22Rv1 (cell line): Measurements from ENCODE around the gene HNRNPDL.
"Not testable (repeated sequence)": the region's sequence is repeated elsewhere in the genome, so short reads cannot be mapped to it uniquely, and the experiment has no call there.

Experiments
- CTCF ChIP-seq: fragments of 450-650 bp; IDR thresholded peaks from 2 replicates; pipeline ENCODE4 v1.5.1; 2017; ENCODE audit warnings: mild to moderate bottlenecking
- ZFX ChIP-seq: fragments of 450-650 bp; IDR thresholded peaks from 2 replicates; pipeline ENCODE4 v1.6.1; 2017; ENCODE audit warnings: antibody characterized with exemption, borderline replicate concordance

GRCh38 chr4:82475931-82476330, 45.7 kb upstream of the HNRNPDL start:
- not testable (repeated sequence) for TF ChIP-seq CTCF, ZFX
